AG10803 (cell line): ENCODE data around the gene COQ10A.
"Not testable (repeated sequence)": the region's sequence is repeated elsewhere in the genome, so short reads cannot be mapped to it uniquely, and the experiment has no call there.

ENCODE experiments used
- DNase-seq: peaks from one replicate; pipeline ENCODE4 v3.0.0; 2010; ENCODE audit warnings: low read depth
- H3K4me3 ChIP-seq: 2 replicates; pipeline ENCODE4 v1.5.1; 2011; ENCODE audit warnings: mild to moderate bottlenecking, low read length, control low read depth
- CTCF ChIP-seq: conservative IDR thresholded peaks from 2 replicates; pipeline ENCODE4 v1.5.1; 2011; ENCODE audit warnings: mild to moderate bottlenecking, low read length, control low read depth, inconsistent platforms

The COQ10A gene

GRCh38 chr12:56278905-56279304 lies 12.2 kb downstream of the COQ10A start:
- DNase-seq: no peak
- no peak overlapping the region for H3K4me3 ChIP-seq
- no peak for TF ChIP-seq CTCF

- H3K4me3 ChIP-seq: no peak overlapping the region
- DNase-seq: no peak
- TF ChIP-seq CTCF: no peak
Measured at GRCh38 chr12:56280849-56281248, 14.1 kb downstream of the COQ10A start.

- DNase-seq: no peak
- TF ChIP-seq CTCF: no peak
- H3K4me3 ChIP-seq: no peak overlapping the region
Measured at GRCh38 chr12:56282030-56282429, 15.3 kb downstream of the COQ10A start.

GRCh38 chr12:56282579-56282978 lies 15.8 kb downstream of the COQ10A start:
- H3K4me3 ChIP-seq: no peak overlapping the region
- DNase-seq: no peak
- no peak for TF ChIP-seq CTCF

GRCh38 chr12:56284263-56284662 lies 17.5 kb downstream of the COQ10A start:
- DNase-seq, H3K4me3 ChIP-seq: not testable (repeated sequence)

GRCh38 chr12:56286044-56286830 lies 19.5 kb downstream of the COQ10A start:
- no peak overlapping the region for H3K4me3 ChIP-seq
- TF ChIP-seq CTCF: no peak
- DNase-seq: no peak

DNA sequence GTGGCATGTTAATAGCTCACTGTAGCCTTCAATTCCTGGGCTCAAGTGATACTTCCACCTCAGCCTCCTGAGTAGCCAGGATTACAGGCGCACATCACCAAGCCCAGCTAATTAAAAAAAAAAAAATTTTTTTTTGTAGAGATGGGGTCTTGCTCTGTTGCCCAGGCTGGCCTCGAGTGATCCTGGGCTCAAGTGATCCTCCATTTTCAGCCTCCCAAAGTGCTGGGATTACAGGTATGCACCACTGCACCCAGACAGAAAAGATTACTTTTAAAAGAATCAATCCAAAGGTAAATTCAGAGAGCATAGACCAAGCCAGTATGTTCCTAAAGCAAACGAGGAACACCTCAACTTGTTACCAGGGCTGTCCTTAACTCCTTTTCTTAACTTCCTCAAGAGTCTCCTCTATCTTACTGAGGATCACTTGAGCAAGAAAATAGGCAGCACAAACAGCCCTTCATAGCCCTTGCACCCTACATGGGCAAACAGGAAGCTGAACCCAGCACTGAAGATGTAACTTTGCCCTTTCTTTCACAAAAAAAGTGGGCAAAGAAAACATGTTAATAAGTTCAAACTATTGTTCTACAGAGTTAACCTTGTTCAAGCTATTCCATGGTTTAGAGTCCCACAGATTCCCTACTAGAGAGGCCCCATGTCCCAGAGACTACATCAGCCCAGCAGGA lies 22.1 kb downstream of the COQ10A start:
- H3K4me3 ChIP-seq: no peak overlapping the region
- no peak for DNase-seq
- no peak for TF ChIP-seq CTCF
